Breast epithelium (tissue), 3 donors: ENCODE results near the gene MAST1.

Experiments
- CTCF ChIP-seq, 3 donors: fragments of 450-650 bp; IDR thresholded peaks; one replicate each; pipeline ENCODE4 v1.5.1; 2016 to 2017; ENCODE audit warnings: antibody characterized with exemption in 3 of 3, mild to moderate bottlenecking in 3 of 3, moderate library complexity in 3 of 3
- POLR2A ChIP-seq: fragments of 450-650 bp; IDR thresholded peaks from one replicate; pipeline ENCODE4 v1.6.1; 2016; ENCODE audit warnings: antibody characterized with exemption, mild to moderate bottlenecking, moderate library complexity

DNA sequence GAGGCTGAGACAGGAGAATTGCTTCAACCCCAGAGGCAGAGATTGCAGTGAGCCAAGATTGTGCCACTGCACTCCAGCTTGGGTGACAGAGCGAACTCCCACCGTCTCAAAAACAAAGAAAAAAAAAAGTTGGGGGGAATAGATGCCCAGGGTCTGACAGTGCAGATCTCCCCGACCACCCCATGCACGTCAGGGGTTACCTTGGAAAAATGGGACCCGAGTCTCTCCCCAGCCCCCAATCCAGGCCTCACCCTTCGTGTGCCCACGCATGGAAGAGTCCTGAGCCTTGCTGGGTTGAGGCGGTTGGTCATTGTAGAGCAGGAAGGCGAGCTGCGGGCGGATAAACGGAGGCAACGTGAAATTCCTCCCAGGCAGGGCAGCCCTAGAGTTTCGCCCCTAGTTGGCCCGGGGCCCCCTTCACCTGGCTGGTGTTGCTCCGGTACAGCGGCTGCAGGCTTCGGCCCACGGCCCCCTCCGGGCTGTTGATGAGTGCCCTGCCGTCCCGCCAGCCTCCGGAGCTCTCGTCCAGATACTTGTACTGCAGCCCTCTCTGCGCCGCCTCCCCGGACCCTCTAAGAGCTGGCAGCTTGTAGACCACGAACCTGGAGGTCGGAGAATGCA lies 42.3 kb downstream of the MAST1 start:
- TF ChIP-seq CTCF (IDR thresholded peaks at IDR 0.05) (no peak), POLR2A (no peak)
